K562 (cell line): ENCODE data around the gene POLN. TPM values are rescaled to one million over a fixed set of nuclear protein-coding genes. Genes with fewer than 3 reads are reported as not detected.

Source experiments
- CBX3 ChIP-seq, 2 experiments: IDR thresholded peaks; 1 replicate in 1 of 2; 2 replicates in 1 of 2; pipeline ENCODE4 v1.6.1; 2012; ENCODE audit warnings: inconsistent platforms in 2 of 2, low read length in 2 of 2, borderline replicate concordance in 1 of 2, control low read depth in 1 of 2
- DIDO1 ChIP-seq: fragments of 450-650 bp; IDR thresholded peaks from 2 replicates; pipeline ENCODE4 v1.6.1; 2016; ENCODE audit warnings: low read depth, missing biosample characterization, missing genetic modification characterization
- HDGF ChIP-seq: fragments of 450-650 bp; IDR thresholded peaks from 2 replicates; pipeline ENCODE4 v1.6.1; 2016
- HSF4 ChIP-seq: fragments of 250-450 bp; sonication (Bioruptor Pico); IDR thresholded peaks from 2 replicates; pipeline ENCODE4 v2.1.2; 2022; ENCODE audit warnings: mild to moderate bottlenecking, moderate library complexity, borderline replicate concordance
- NR1H2 ChIP-seq: sonication (generic); formaldehyde crosslinking; IDR thresholded peaks from 2 replicates; pipeline ENCODE4 v1.4.0; 2020; ENCODE audit warnings: mild to moderate bottlenecking, missing genetic modification reagents
- PHF20 ChIP-seq: fragments of 450-650 bp; IDR thresholded peaks from 2 replicates; pipeline ENCODE4 v1.6.1; 2018; ENCODE audit not compliant: partially characterized antibody
- RB1 ChIP-seq: fragments of 450-650 bp; IDR thresholded peaks from 2 replicates; pipeline ENCODE4 v1.6.1; 2017; ENCODE audit warnings: low read depth, mild to moderate bottlenecking
- ZNF274 ChIP-seq: IDR thresholded peaks from 2 replicates; pipeline ENCODE4 v1.6.1; 2011; ENCODE audit warnings: low read depth, mild to moderate bottlenecking, low read length, moderate library complexity, borderline replicate concordance
- ZNF3 ChIP-seq: fragments of 250-450 bp; sonication (Bioruptor Pico); IDR thresholded peaks from 2 replicates; pipeline ENCODE4 v1.5.0; 2021; ENCODE audit warnings: mild to moderate bottlenecking, moderate library complexity
- polyA plus RNA-seq, 8 experiments: library from polyadenylated mRNA; depleted of rRNA in 4 of 8; stranded (reverse) in 5 of 8; unstranded in 3 of 8; fragments of >200 nt; fragmentation: Nextera tagmentation in 2 of 8; fragmentation: Illumina TruSeq in 1 of 8; extraction: Ambion mirVana in 2 of 8; extraction: Trizol in 1 of 8; gene quantifications; 2 replicates each; pipeline versions ENCODE4 v1.2.1 to v1.2.3, GENCODE V29; 2011 to 2014; ENCODE audit warnings: inconsistent platforms in 1 of 8, missing spikeins in 1 of 8
- total RNA-seq, 7 experiments: library from RNA; depleted of rRNA in 6 of 7; stranded (reverse); fragments of >200 nt in 6 of 7; fragmentation: Illumina TruSeq in 2 of 7; extraction: Trizol in 2 of 7; gene quantifications; 2 replicates each; pipeline versions ENCODE4 v1.2.1 to v1.2.3, GENCODE V29; 2011 to 2021; ENCODE audit warnings: low replicate concordance in 1 of 7
- TF ChIP-seq, protein P1 (sequence below): fragments of 250-450 bp; sonication (Bioruptor Pico); IDR thresholded peaks from 2 replicates; pipeline ENCODE4 v1.8.0; 2021; ENCODE audit warnings: mild to moderate bottlenecking, moderate library complexity
- TF ChIP-seq, protein P2 (sequence below): fragments of 450-650 bp; formaldehyde crosslinking; IDR thresholded peaks from 2 replicates; pipeline ENCODE4 v1.4.0; 2022; ENCODE audit warnings: missing genetic modification characterization
- TF ChIP-seq, protein P3 (sequence below): sonication (generic); formaldehyde crosslinking; IDR thresholded peaks from 2 replicates; pipeline ENCODE4 v1.4.0; 2020; ENCODE audit warnings: mild to moderate bottlenecking, missing genetic modification reagents
- TF ChIP-seq, protein P4 (sequence below): fragments of 250-450 bp; sonication (Bioruptor Pico); IDR thresholded peaks from 2 replicates; pipeline ENCODE4 v1.8.0; 2021; ENCODE audit warnings: borderline replicate concordance, mild to moderate bottlenecking, moderate library complexity; ENCODE audit not compliant: poor library complexity, severe bottlenecking
- TF ChIP-seq, protein P5 (sequence below): fragments of 250-450 bp; sonication (Bioruptor Pico); IDR thresholded peaks from 2 replicates; pipeline ENCODE4 v1.8.0; 2022; ENCODE audit warnings: inconsistent platforms
- TF ChIP-seq, protein P6 (sequence below): sonication (generic); formaldehyde crosslinking; IDR thresholded peaks from 2 replicates; pipeline ENCODE4 v1.8.0; 2022; ENCODE audit warnings: mild to moderate bottlenecking, low read depth, missing genetic modification reagents
- TF ChIP-seq, protein P7 (sequence below): fragments of 450-650 bp; IDR thresholded peaks from 2 replicates; pipeline ENCODE4 v1.6.1; 2016; ENCODE audit warnings: mild to moderate bottlenecking

The POLN gene
- total and polyA plus RNA-seq, 9 of the 15 experiments (the other 6 are each of a cell fraction or from before 2014, with no cell fraction given), result 0.08 to 0.91 (median 0.32) TPM

DNA sequence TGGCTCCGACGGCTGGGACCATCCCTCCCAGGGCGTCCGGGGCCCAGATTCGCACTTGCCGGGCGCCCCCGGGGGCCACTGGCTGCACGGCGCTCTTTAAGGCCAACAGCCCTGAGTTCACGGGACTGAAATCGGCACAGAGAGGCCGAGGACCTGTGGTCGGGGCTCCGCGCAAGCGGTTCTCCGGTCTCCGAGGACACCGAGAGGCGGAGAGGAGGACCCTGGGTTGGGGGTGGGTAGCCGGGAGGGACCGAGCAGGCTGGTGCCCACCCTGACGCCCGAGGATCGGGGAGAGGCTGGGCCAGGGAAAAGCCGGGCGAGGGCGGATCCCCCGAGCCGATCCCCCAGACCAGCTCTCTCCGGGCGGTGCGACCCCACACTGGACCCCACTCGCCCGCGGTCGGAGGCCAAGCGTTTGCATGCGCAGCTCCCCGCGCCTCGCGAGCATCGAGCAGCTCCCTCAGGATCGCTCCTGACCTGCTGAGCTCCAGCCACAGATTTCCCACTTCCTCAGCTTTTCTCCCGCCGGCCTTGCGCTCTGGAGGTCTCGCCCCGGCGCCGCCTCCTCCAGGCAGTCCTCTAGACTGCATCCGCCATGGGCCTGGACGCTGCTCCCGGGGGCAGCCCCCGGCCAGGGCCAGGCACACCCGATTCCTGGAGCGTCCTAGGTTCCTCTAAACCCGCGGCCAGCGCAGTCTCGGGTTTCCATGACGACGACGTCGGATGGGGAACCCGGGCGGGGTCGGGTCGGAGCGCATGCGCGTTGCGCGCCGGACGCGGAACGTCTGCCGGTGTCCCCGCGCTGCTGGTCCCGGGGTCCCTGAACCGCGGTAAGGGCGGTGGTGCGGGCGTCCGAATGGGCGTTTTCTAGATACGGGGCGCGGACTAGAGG lies 200.4 kb downstream of the POLN start (continued):
- TF ChIP-seq, protein P1, sequence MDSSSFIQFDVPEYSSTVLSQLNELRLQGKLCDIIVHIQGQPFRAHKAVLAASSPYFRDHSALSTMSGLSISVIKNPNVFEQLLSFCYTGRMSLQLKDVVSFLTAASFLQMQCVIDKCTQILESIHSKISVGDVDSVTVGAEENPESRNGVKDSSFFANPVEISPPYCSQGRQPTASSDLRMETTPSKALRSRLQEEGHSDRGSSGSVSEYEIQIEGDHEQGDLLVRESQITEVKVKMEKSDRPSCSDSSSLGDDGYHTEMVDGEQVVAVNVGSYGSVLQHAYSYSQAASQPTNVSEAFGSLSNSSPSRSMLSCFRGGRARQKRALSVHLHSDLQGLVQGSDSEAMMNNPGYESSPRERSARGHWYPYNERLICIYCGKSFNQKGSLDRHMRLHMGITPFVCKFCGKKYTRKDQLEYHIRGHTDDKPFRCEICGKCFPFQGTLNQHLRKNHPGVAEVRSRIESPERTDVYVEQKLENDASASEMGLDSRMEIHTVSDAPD, result no peak
- TF ChIP-seq, protein P2, sequence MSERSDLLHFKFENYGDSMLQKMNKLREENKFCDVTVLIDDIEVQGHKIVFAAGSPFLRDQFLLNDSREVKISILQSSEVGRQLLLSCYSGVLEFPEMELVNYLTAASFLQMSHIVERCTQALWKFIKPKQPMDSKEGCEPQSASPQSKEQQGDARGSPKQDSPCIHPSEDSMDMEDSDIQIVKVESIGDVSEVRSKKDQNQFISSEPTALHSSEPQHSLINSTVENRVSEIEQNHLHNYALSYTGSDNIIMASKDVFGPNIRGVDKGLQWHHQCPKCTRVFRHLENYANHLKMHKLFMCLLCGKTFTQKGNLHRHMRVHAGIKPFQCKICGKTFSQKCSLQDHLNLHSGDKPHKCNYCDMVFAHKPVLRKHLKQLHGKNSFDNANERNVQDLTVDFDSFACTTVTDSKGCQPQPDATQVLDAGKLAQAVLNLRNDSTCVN, result no peak
- TF ChIP-seq RB1, result peak; percentile 48
- TF ChIP-seq, protein P3, sequence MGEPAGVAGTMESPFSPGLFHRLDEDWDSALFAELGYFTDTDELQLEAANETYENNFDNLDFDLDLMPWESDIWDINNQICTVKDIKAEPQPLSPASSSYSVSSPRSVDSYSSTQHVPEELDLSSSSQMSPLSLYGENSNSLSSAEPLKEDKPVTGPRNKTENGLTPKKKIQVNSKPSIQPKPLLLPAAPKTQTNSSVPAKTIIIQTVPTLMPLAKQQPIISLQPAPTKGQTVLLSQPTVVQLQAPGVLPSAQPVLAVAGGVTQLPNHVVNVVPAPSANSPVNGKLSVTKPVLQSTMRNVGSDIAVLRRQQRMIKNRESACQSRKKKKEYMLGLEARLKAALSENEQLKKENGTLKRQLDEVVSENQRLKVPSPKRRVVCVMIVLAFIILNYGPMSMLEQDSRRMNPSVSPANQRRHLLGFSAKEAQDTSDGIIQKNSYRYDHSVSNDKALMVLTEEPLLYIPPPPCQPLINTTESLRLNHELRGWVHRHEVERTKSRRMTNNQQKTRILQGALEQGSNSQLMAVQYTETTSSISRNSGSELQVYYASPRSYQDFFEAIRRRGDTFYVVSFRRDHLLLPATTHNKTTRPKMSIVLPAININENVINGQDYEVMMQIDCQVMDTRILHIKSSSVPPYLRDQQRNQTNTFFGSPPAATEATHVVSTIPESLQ (CRISPR knock-in tag), result no peak
- no peak; a peak in 1 of 3 replicates for TF ChIP-seq CBX3 (IDR thresholded peaks at IDR 0.05; ENCODE audit: borderline replicate concordance in 1 of 2, low read length in 2 of 2)
- TF ChIP-seq ZNF274, result no peak
- no peak for TF ChIP-seq PHF20
- TF ChIP-seq HDGF, result no peak
- TF ChIP-seq, protein P4, sequence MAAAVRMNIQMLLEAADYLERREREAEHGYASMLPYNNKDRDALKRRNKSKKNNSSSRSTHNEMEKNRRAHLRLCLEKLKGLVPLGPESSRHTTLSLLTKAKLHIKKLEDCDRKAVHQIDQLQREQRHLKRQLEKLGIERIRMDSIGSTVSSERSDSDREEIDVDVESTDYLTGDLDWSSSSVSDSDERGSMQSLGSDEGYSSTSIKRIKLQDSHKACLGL (CRISPR knock-in tag), result no peak
- TF ChIP-seq, protein P5, sequence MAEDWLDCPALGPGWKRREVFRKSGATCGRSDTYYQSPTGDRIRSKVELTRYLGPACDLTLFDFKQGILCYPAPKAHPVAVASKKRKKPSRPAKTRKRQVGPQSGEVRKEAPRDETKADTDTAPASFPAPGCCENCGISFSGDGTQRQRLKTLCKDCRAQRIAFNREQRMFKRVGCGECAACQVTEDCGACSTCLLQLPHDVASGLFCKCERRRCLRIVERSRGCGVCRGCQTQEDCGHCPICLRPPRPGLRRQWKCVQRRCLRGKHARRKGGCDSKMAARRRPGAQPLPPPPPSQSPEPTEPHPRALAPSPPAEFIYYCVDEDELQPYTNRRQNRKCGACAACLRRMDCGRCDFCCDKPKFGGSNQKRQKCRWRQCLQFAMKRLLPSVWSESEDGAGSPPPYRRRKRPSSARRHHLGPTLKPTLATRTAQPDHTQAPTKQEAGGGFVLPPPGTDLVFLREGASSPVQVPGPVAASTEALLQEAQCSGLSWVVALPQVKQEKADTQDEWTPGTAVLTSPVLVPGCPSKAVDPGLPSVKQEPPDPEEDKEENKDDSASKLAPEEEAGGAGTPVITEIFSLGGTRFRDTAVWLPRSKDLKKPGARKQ (CRISPR knock-in tag), result peak; percentile 99
- no peak for TF ChIP-seq ZNF3 (CRISPR knock-in tag)
- no peak for TF ChIP-seq DIDO1 (tag)
- TF ChIP-seq, protein P6, sequence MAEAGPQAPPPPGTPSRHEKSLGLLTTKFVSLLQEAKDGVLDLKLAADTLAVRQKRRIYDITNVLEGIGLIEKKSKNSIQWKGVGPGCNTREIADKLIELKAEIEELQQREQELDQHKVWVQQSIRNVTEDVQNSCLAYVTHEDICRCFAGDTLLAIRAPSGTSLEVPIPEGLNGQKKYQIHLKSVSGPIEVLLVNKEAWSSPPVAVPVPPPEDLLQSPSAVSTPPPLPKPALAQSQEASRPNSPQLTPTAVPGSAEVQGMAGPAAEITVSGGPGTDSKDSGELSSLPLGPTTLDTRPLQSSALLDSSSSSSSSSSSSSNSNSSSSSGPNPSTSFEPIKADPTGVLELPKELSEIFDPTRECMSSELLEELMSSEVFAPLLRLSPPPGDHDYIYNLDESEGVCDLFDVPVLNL (CRISPR knock-in tag), result no peak
- TF ChIP-seq, protein P7, sequence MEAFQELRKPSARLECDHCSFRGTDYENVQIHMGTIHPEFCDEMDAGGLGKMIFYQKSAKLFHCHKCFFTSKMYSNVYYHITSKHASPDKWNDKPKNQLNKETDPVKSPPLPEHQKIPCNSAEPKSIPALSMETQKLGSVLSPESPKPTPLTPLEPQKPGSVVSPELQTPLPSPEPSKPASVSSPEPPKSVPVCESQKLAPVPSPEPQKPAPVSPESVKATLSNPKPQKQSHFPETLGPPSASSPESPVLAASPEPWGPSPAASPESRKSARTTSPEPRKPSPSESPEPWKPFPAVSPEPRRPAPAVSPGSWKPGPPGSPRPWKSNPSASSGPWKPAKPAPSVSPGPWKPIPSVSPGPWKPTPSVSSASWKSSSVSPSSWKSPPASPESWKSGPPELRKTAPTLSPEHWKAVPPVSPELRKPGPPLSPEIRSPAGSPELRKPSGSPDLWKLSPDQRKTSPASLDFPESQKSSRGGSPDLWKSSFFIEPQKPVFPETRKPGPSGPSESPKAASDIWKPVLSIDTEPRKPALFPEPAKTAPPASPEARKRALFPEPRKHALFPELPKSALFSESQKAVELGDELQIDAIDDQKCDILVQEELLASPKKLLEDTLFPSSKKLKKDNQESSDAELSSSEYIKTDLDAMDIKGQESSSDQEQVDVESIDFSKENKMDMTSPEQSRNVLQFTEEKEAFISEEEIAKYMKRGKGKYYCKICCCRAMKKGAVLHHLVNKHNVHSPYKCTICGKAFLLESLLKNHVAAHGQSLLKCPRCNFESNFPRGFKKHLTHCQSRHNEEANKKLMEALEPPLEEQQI, result no peak
- TF ChIP-seq NR1H2 (CRISPR knock-in tag), result no peak
- no peak for TF ChIP-seq HSF4 (CRISPR knock-in tag)
